K562 (cell line): ENCODE results near the gene EPYC. TPM values are rescaled to one million over a fixed set of nuclear protein-coding genes. Genes with fewer than 3 reads are reported as not detected.

Source experiments
- ATAC-seq: fragments of 200-7000 bp; cut with Tn5 transposase; 3 replicates; pipeline ENCODE4 v1.9.1; 2020; ENCODE audit warnings: moderate library complexity
- BruUV-seq: library from RNA; stranded (reverse); fragments of 400-500 nt; replicated peaks from 2 replicates; lab custom pipeline; 2021; lab: Mats Ljungman, UMichigan
- CTCF ChIA-PET: fragments of 300-600 bp; formaldehyde crosslinking; extraction: SDS; loops from one replicate; lab custom pipeline; 2021; ENCODE audit warnings: low intra/inter-chr PET ratio; lab: Yijun Ruan, JAX
- POLR2A ChIA-PET: fragments of 300-600, 350-650 bp; sonication (Branson Sonifier 250); formaldehyde crosslinking; extraction: SDS; loops from one replicate; lab custom pipeline; 2021; ENCODE audit warnings: antibody characterized with exemption, inconsistent platforms; lab: Yijun Ruan, JAX
- DNase-seq, 4 experiments: peaks; one replicate each; pipeline versions ENCODE4 v3.0.0 to v3.0.0-alpha.2; 2011 to 2018; ENCODE audit warnings: low spot score in 3 of 4, mixed read lengths in 3 of 4; ENCODE audit errors: extremely low read depth in 1 of 4
- FAIRE-seq: peaks from 2 replicates; lab custom pipeline; 2011; peaks lifted over from hg19 to GRCh38; lab: Jason Lieb, UNC
- H2AFZ ChIP-seq: 2 replicates; pipeline ENCODE4 v1.6.0; 2011; ENCODE audit warnings: low read depth, low read length, control low read depth, inconsistent platforms
- H3K27ac ChIP-seq: fragments of 200-600 bp; 3 replicates; pipeline ENCODE4 v1.8.0; 2011; ENCODE audit warnings: low read depth, mild to moderate bottlenecking, control low read depth, inconsistent platforms, low read length, moderate library complexity, mixed read lengths; ENCODE audit errors: extremely low read depth
- H3K27me3 ChIP-seq, 2 experiments: fragments of 300-600 bp in 1 of 2; 2 replicates in 1 of 2; 3 replicates in 1 of 2; pipeline versions ENCODE4 v1.6.0 to v1.8.0; 2011; ENCODE audit warnings: inconsistent platforms in 2 of 2, low read length in 2 of 2, mild to moderate bottlenecking in 1 of 2, mixed read lengths in 1 of 2, moderate library complexity in 1 of 2; ENCODE audit not compliant: control insufficient read depth in 2 of 2, insufficient read depth in 2 of 2
- H3K36me3 ChIP-seq: fragments of 300-600 bp; 3 replicates; pipeline ENCODE4 v1.8.0; 2011; ENCODE audit warnings: mild to moderate bottlenecking, low read length, inconsistent platforms; ENCODE audit not compliant: control insufficient read depth, insufficient read depth
- H3K4me1 ChIP-seq, 2 experiments: fragments of 200-600 bp in 1 of 2; replicated peaks in 1 of 2; 2 replicates in 1 of 2; 3 replicates in 1 of 2; pipeline versions ENCODE4 v1.5.1 to v1.8.0; 2011; ENCODE audit warnings: inconsistent platforms in 2 of 2, low read length in 2 of 2, mild to moderate bottlenecking in 1 of 2, mixed read lengths in 1 of 2, moderate library complexity in 1 of 2; ENCODE audit not compliant: control insufficient read depth in 2 of 2, insufficient read depth in 2 of 2
- H3K4me2 ChIP-seq: 2 replicates; pipeline ENCODE4 v1.6.1; 2011; ENCODE audit warnings: low read length, control low read depth, inconsistent platforms, mixed read lengths; ENCODE audit not compliant: insufficient read depth
- H3K4me3 ChIP-seq: fragments of 200-600 bp; sonication (generic), shearing (Covaris generic); 2 replicates; pipeline ENCODE4 v1.5.1; 2016; ENCODE audit warnings: control low read depth, inconsistent platforms
- H3K79me2 ChIP-seq: fragments of 200-600 bp; 3 replicates; pipeline ENCODE4 v1.8.0; 2011; ENCODE audit warnings: low read length, inconsistent platforms; ENCODE audit not compliant: control insufficient read depth, insufficient read depth
- H3K9ac ChIP-seq, 2 experiments: 2 replicates each; pipeline versions ENCODE4 v1.6.0 to v1.6.1; 2011; ENCODE audit warnings: low read depth in 2 of 2, low read length in 2 of 2, control low read depth in 1 of 2, inconsistent platforms in 1 of 2, mild to moderate bottlenecking in 1 of 2, mixed read lengths in 1 of 2; ENCODE audit not compliant: insufficient read depth in 1 of 2
- H3K9me1 ChIP-seq: one replicate; pipeline ENCODE4 v1.6.0; 2011; ENCODE audit warnings: inconsistent platforms, mild to moderate bottlenecking, low read length, moderate library complexity; ENCODE audit not compliant: control insufficient read depth, insufficient read depth
- H3K9me3 ChIP-seq: replicated peaks from 2 replicates; pipeline ENCODE4 v1.5.1; 2011; ENCODE audit warnings: low read depth, low read length, inconsistent platforms; ENCODE audit not compliant: control insufficient read depth, insufficient read depth
- H4K20me1 ChIP-seq: replicated peaks from 2 replicates; pipeline ENCODE4 v1.6.1; 2011; ENCODE audit warnings: low read length, inconsistent platforms, mixed read lengths; ENCODE audit not compliant: control insufficient read depth, insufficient read depth
- HNRNPL ChIP-seq: fragments of 200-400 bp; formaldehyde crosslinking; IDR thresholded peaks from 2 replicates; pipeline ENCODE4 v1.6.1; 2017; ENCODE audit warnings: low read depth, mild to moderate bottlenecking, low read length
- ZNF79 ChIP-seq: fragments of 250-450 bp; sonication (Bioruptor Pico); IDR thresholded peaks from 2 replicates; pipeline ENCODE4 v1.4.0; 2020; ENCODE audit warnings: low read depth, mild to moderate bottlenecking, moderate library complexity
- WGBS: fragments of 100-300 bp; shearing (Covaris generic); methylation state at CpG from one replicate; pipeline ENCODE4 v1.1.6; 2016; ENCODE audit warnings: low coverage, mixed read lengths; ENCODE audit not compliant: insufficient coverage; ENCODE audit errors: missing lambda C conversion rate; 5-methylcytosine and 5-hydroxymethylcytosine counted together
- in situ Hi-C: fragments of 300-500 bp; cut with MboI; formaldehyde crosslinking; loops from 4 replicates; pipeline ENCODE4 v1.15.0; 2018; ENCODE audit warnings: inconsistent platforms, mixed read lengths
- intact Hi-C: fragments of 100-400 bp; cut with micrococcal nuclease; formaldehyde crosslinking; loops from 2 replicates; pipeline ENCODE4 v1.14.2; 2022
- polyA plus RNA-seq, 8 experiments: library from polyadenylated mRNA; depleted of rRNA in 4 of 8; stranded (reverse) in 5 of 8; unstranded in 3 of 8; fragments of >200 nt; fragmentation: Nextera tagmentation in 2 of 8; fragmentation: Illumina TruSeq in 1 of 8; extraction: Ambion mirVana in 2 of 8; extraction: Trizol in 1 of 8; gene quantifications; 2 replicates each; pipeline versions ENCODE4 v1.2.1 to v1.2.3, GENCODE V29; 2011 to 2014; ENCODE audit warnings: inconsistent platforms in 1 of 8, missing spikeins in 1 of 8
- total RNA-seq, 7 experiments: library from RNA; depleted of rRNA in 6 of 7; stranded (reverse); fragments of >200 nt in 6 of 7; fragmentation: Illumina TruSeq in 2 of 7; extraction: Trizol in 2 of 7; gene quantifications; 2 replicates each; pipeline versions ENCODE4 v1.2.1 to v1.2.3, GENCODE V29; 2011 to 2021; ENCODE audit warnings: low replicate concordance in 1 of 7
- TF ChIP-seq, protein P1 (sequence below): fragments of 450-650 bp; formaldehyde crosslinking; IDR thresholded peaks from 2 replicates; pipeline ENCODE4 v1.4.0; 2020; ENCODE audit warnings: mild to moderate bottlenecking, moderate library complexity

The EPYC gene
- total and polyA plus RNA-seq, 9 of the 15 experiments (the other 6 are each of a cell fraction or from before 2014, with no cell fraction given) = not detected

DNA sequence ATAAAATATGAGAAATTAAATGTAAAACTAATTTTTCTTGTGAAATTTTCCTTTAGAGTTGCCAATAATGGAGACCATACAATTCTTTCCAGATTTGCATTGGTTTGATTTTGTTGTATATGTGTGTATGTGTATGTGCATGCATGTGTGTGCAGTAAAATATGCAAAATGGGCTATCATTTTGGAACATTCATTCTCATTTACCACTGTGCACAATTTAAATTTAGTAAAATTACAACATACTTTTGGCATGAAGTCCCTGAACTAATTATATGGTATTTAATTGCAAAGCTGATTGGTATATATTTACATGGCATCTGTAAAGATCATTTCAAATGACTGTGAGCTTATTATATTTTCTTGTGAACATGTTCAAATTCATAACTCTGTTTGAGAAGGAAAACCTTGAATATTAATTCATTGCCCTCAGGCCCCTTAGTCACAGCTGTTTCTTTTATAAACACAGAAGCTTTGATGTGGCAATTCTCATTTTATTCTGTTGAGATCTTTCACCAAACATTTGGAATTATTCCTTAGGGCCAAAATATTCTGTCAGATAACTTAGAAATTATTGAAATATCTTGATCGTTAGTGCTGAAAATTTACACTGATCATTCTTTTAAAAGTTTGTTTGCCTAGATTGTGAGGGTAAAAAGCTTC, 35.5 kb upstream of the EPYC start:
- FAIRE-seq = no peak
- H3K9ac ChIP-seq = no peak overlapping the region
- in situ Hi-C loops = no loop called here
- POLR2A ChIA-PET = no interaction called here
- H3K27me3 ChIP-seq = no peaks in the 10 kb centered on the region
- DNase-seq = no peak
- no peak overlapping the region for H3K27ac ChIP-seq
- 0% methylated on average over 1 of the region's 1 CpG for WGBS
- no peaks in the 10 kb centered on the region for H3K36me3 ChIP-seq
- no peaks in the 10 kb centered on the region for H4K20me1 ChIP-seq
- H3K79me2 ChIP-seq = no peaks in the 10 kb centered on the region
- no peaks in the 10 kb centered on the region for H3K9me1 ChIP-seq
- TF ChIP-seq, protein P1, sequence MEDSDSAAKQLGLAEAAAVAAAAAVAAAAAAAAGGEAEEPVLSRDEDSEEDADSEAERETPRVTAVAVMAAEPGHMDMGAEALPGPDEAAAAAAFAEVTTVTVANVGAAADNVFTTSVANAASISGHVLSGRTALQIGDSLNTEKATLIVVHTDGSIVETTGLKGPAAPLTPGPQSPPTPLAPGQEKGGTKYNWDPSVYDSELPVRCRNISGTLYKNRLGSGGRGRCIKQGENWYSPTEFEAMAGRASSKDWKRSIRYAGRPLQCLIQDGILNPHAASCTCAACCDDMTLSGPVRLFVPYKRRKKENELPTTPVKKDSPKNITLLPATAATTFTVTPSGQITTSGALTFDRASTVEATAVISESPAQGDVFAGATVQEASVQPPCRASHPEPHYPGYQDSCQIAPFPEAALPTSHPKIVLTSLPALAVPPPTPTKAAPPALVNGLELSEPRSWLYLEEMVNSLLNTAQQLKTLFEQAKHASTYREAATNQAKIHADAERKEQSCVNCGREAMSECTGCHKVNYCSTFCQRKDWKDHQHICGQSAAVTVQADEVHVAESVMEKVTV (CRISPR knock-in tag) = no peak
- no peak for TF ChIP-seq HNRNPL
- H3K4me2 ChIP-seq = no peak overlapping the region
- H3K9me3 ChIP-seq = no peaks in the 10 kb centered on the region
- H3K4me1 ChIP-seq = no peaks in the 10 kb centered on the region
- intact Hi-C loops = no loop called here
- CTCF ChIA-PET = no interaction called here
- no peak overlapping the region for H3K4me3 ChIP-seq
- no peak for ATAC-seq
- BruUV-seq = no TSS peak
- no peak overlapping the region for H2AFZ ChIP-seq

DNA sequence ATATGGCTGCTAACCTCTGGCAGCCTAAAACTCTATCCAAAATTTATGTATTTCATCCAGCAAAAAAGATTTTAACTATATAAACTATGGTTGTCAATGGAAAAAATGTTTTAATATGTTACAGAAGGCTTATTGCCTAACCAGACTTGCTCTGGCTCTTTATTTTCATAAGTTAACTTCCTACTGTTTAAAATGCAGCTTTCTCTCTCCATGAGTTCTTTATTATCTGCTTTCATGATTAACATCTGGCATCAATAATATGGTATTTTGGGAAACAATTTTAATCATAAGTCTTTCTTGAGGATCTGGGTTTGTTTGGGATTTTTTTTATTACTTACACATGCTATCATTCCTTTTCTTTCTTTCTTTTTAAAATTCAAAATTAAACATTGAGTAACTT, 32.5 kb upstream of the EPYC start:
- no peaks in the 10 kb centered on the region for H4K20me1 ChIP-seq
- CTCF ChIA-PET = no interaction called here
- in situ Hi-C loops (no loop called here), intact Hi-C loops (no loop called here)
- no peaks in the 10 kb centered on the region for H3K4me1 ChIP-seq
- POLR2A ChIA-PET = no interaction called here
- H3K9me1 ChIP-seq = no peaks in the 10 kb centered on the region
- no peaks in the 10 kb centered on the region for H3K79me2 ChIP-seq
- H3K4me3 ChIP-seq = no peak overlapping the region
- no peak for TF ChIP-seq ZNF79 (CRISPR knock-in tag)
- ATAC-seq = no peak
- H3K27me3 ChIP-seq = no peaks in the 10 kb centered on the region
- no peak overlapping the region for H3K9ac ChIP-seq
- FAIRE-seq = no peak
- H3K4me2 ChIP-seq = no peak overlapping the region
- H3K36me3 ChIP-seq = no peaks in the 10 kb centered on the region
- DNase-seq = no peak
- no peaks in the 10 kb centered on the region for H3K9me3 ChIP-seq
- no peak overlapping the region for H2AFZ ChIP-seq
- no TSS peak for BruUV-seq
- no peak overlapping the region for H3K27ac ChIP-seq
